NT2/D1 (cell line): ENCODE measurements around the gene GRK6.

Experiments used
- DNase-seq: peaks from one replicate; pipeline ENCODE4 v3.0.0-alpha.2; 2011; ENCODE audit warnings: low read depth, low spot score
- H3K27me3 ChIP-seq: 2 replicates; pipeline ENCODE4 v1.6.0; 2011; ENCODE audit warnings: mild to moderate bottlenecking; ENCODE audit not compliant: insufficient read length, insufficient read depth
- H3K36me3 ChIP-seq: 2 replicates; pipeline ENCODE4 v1.6.1; 2011; ENCODE audit warnings: mild to moderate bottlenecking, low read length, mixed read lengths; ENCODE audit not compliant: insufficient read depth, insufficient read length
- H3K4me1 ChIP-seq: 2 replicates; pipeline ENCODE4 v1.5.1; 2011; ENCODE audit not compliant: insufficient read depth, insufficient read length
- H3K4me3 ChIP-seq: 2 replicates; pipeline ENCODE4 v1.5.1; 2011; ENCODE audit warnings: low read depth; ENCODE audit not compliant: insufficient read length
- H3K9ac ChIP-seq: 2 replicates; pipeline ENCODE4 v1.6.0; 2011; ENCODE audit warnings: low read depth; ENCODE audit not compliant: insufficient read length
- H3K9me3 ChIP-seq: 2 replicates; pipeline ENCODE4 v1.5.1; 2011; ENCODE audit warnings: mild to moderate bottlenecking, low read length; ENCODE audit not compliant: insufficient read depth
- SUZ12 ChIP-seq: IDR thresholded peaks from 2 replicates; pipeline ENCODE4 v1.6.1; 2011; ENCODE audit not compliant: insufficient read length, insufficient read depth; ENCODE audit errors: extremely low read depth
- YY1 ChIP-seq: IDR thresholded peaks from 2 replicates; pipeline ENCODE4 v1.6.1; 2011; ENCODE audit not compliant: insufficient read length, insufficient read depth
- ZNF274 ChIP-seq: IDR thresholded peaks from 2 replicates; pipeline ENCODE4 v1.6.1; 2011; ENCODE audit warnings: mild to moderate bottlenecking, low read depth, low read length

The GRK6 gene

DNA sequence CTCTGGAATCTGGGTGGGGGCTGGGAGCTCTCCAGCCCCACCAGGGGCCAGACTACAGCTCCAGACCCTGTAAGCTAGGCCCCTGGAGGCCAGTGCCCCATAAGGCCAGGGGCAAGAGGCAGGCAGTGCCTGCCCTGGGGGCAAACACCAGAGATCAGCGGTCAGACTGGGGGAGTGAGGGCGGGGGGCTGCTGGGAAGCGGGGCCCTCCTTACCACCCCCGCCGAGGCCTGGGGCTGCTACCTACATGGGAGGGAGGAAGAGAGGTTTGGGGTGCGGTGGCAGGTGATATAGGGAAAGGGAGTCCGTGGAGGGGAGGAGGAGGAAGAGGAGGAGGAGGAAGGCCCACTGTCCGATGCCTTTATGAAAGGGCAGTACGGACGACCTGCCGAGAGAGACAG, 32.9 kb downstream of the GRK6 start:
- Histone ChIP-seq H3K4me1 (no peaks in the 10 kb centered on the region), H3K27me3 (no peaks in the 10 kb centered on the region), H3K4me3 (no peak overlapping the region), H3K9ac (no peak overlapping the region), H3K36me3 (peaks cover 71% of the 10 kb centered on the region), H3K9me3 (peaks cover 32% of the 10 kb centered on the region; the same call in 1 of the 2 replicates)
- DNase-seq: no peak
- no peak for TF ChIP-seq SUZ12
- TF ChIP-seq YY1: no peak
- no peak for TF ChIP-seq ZNF274

DNA sequence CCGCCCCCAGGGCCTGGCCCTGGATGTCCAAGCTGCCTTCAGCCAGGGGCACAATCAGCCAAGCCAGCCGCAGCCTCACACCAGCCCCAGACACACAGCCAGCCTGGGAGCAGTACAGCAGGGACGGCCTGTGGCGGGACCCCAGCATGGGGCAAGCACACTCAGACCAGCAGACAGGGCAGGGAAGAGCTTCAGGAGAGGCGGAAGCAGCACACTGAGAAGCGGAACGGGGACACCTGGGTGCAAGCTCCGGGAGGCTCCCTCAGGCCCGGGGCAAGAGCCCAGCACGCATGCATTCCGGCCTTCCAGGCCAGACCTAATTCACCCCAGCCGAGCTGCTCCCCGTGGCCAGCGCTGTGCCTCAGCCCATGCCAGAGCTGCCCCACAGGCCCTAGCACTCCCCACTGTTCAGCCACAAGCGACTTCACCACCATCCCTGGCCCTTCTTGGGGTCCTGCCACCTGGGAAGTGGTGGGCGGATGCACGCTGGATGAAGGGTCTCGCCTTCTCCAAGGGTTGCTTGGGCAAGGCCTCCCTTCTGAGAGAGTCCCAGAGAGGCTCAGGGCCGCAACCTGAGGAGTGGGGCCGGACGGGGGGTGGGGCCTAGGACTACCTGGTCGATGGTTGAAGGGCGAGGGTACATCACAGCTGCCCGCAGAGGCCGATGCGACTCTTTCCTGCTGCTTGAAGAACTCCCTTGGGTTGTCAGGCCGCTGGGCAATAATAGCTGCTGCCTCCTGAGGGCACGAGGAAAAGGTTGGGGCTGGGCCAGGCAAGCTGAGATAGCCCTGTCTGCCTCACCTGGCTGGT, 33.5 kb downstream of the GRK6 start:
- Histone ChIP-seq H3K4me1 (no peaks in the 10 kb centered on the region), H3K9ac (no peak overlapping the region), H3K4me3 (no peak overlapping the region), H3K9me3 (peaks cover 32% of the 10 kb centered on the region; the same call in 1 of the 2 replicates), H3K36me3 (peaks cover 72% of the 10 kb centered on the region), H3K27me3 (no peaks in the 10 kb centered on the region)
- TF ChIP-seq SUZ12: no peak
- no peak for TF ChIP-seq ZNF274
- no peak for TF ChIP-seq YY1
- DNase-seq: no peak

DNA sequence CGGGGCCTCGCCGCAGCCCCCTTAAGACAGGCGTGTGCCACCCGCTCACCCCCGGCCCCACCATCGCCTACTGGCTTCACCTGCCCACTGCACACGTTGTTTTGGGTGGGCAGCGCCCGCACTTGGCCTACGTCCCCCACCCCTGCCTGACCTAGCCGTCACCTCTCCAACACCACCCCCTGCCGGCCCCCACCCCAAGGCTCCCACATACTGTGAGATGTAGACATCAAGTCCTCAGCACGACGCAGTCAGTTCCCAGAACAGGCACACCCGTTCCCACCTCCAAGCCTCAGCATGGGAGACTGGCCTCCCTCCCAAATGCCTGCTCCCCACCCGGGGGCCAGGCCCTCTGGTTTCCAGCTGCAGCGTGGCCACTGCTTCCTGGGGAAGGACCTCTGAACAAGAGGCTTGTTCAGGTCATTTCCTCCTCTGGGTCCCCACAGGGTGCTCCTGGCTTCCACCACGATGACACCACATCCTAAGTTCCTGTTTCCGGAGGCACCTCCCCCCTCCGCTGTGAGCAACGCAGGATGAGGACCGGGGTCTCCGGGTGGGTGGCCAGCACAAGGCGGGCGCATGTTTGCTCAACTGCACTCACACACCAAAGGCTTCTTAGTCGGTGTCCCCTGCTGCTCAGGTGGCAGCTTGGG, 35.7 kb downstream of the GRK6 start:
- TF ChIP-seq YY1 (no peak), ZNF274 (no peak), SUZ12 (no peak)
- H3K36me3 ChIP-seq: peaks cover 86% of the 10 kb centered on the region
- no peak overlapping the region for H3K4me3 ChIP-seq
- H3K9ac ChIP-seq: no peak overlapping the region
- no peak for DNase-seq
- peaks cover 30% of the 10 kb centered on the region; the same call in 1 of the 2 replicates for H3K9me3 ChIP-seq
- H3K27me3 ChIP-seq: no peaks in the 10 kb centered on the region
- no peaks in the 10 kb centered on the region for H3K4me1 ChIP-seq

DNA sequence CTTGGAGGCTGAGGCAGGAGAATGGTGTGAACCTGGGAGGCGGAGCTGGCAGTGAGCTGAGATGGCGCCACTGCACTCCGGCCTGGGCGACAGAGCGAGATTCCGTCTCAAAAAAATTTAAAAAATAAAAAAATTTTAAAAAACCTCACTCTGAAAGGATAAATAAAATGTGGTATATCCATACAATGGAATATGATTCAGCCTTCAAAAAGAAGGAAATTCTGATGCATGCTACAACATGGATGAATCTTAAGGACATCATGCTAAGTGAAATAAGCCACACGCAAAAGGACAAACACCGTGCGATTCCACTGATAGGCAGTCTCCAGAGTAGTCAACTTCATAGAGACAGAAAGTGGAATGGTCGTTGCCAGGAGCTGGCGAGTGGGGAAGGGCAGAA, 38.6 kb downstream of the GRK6 start:
- DNase-seq: no peak
- Histone ChIP-seq H3K9ac (no peak overlapping the region), H3K27me3 (no peaks in the 10 kb centered on the region), H3K36me3 (peaks cover 85% of the 10 kb centered on the region), H3K9me3 (peaks cover 17% of the 10 kb centered on the region; the same call in 1 of the 2 replicates), H3K4me1 (peaks cover 20% of the 10 kb centered on the region), H3K4me3 (no peak overlapping the region)
- TF ChIP-seq ZNF274: no peak
- no peak for TF ChIP-seq SUZ12
- TF ChIP-seq YY1: no peak

DNA sequence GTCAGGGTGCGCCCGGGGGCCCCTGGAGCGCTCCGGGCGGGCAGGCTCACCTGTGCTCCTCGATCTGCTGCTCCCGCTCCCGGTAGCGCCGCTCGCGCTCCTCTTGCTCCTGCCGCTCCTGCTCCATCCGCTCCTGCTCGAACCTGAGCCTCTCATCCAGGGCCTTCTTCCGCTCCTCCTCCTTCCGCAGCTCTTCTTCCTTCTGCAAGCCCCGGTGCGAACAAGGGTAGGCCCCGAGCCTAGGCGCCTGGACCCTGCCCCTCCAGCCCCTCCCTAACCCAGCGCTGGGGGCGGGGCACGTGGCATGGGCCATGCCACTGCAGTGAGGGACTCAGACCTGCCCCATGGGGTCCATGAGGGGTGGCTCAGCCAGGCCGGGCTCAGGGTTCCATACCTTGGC, 40.4 kb downstream of the GRK6 start:
- DNase-seq: no peak
- no peak overlapping the region for H3K9ac ChIP-seq
- H3K36me3 ChIP-seq: peaks cover 88% of the 10 kb centered on the region
- no peak for TF ChIP-seq SUZ12
- no peak for TF ChIP-seq YY1
- TF ChIP-seq ZNF274: no peak
- H3K4me1 ChIP-seq: peaks cover 37% of the 10 kb centered on the region
- H3K27me3 ChIP-seq: no peaks in the 10 kb centered on the region
- H3K9me3 ChIP-seq: peaks cover 9% of the 10 kb centered on the region; the same call in 1 of the 2 replicates
- no peak overlapping the region for H3K4me3 ChIP-seq

DNA sequence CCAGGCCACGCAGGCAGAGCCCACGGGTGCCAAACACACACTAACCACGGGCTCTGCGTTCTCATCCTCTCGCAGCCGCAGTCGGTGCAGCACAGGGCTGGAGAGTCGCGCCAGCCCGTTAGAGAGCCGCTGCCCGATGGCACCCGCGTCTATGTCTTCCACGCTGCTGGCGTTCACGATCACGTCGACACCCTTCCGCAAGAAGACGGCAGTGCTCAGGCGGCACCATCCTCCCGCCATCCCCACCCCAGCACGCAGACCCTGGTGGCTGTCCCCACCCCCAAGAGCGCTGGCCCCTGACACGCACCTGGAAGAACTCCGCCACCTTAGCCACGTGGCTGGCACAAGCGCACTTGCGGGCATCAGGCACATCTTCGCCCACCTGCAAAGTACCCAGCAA, 41.0 kb downstream of the GRK6 start:
- Histone ChIP-seq H3K27me3 (no peaks in the 10 kb centered on the region), H3K36me3 (peaks cover 87% of the 10 kb centered on the region), H3K9ac (no peak overlapping the region), H3K4me3 (no peak overlapping the region), H3K4me1 (peaks cover 41% of the 10 kb centered on the region), H3K9me3 (peaks cover 9% of the 10 kb centered on the region; the same call in 1 of the 2 replicates)
- TF ChIP-seq YY1 (no peak), SUZ12 (no peak), ZNF274 (no peak)
- no peak for DNase-seq

DNA sequence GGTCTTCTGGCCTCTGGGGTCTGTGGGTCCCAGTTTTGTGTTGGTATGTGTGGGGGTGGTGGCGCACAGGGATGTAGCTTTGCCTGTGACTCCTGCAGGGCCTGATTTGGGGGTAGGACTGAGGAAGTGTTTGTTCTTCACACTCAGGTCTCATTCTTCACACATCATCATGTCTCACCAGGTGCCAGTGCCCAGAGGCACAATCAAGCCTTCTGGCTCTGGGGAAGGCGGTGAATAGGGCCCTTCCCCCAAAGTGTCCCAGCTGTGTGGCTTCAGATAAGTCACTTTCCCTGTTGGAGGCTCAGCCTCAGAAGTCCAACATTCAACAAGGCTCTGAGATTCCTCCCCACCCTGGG, 41.8 kb downstream of the GRK6 start:
- H3K9ac ChIP-seq: no peak overlapping the region
- peaks cover 78% of the 10 kb centered on the region for H3K36me3 ChIP-seq

More for the DNA sequence above, 41.8 kb downstream of the GRK6 start:
- Histone ChIP-seq H3K4me1 (peaks cover 41% of the 10 kb centered on the region), H3K4me3 (no peak overlapping the region), H3K9me3 (peaks cover 9% of the 10 kb centered on the region; the same call in 1 of the 2 replicates), H3K27me3 (no peaks in the 10 kb centered on the region)
- no peak for DNase-seq
- TF ChIP-seq ZNF274 (no peak), SUZ12 (no peak), YY1 (no peak)
